Measurements from ENCODE around the gene POU6F1. TPM values are rescaled to one million over a fixed set of nuclear protein-coding genes. Genes with fewer than 3 reads are reported as not detected.
"Not testable (repeated sequence)": the region's sequence is repeated elsewhere in the genome, so short reads cannot be mapped to it uniquely, and the experiment has no call there.

The POU6F1 gene
- total and polyA plus RNA-seq, 9 of the 15 experiments (the other 6 are each of a cell fraction or from before 2014, with no cell fraction given) = 0.14 to 3.3 (median 1.1) TPM

DNA sequence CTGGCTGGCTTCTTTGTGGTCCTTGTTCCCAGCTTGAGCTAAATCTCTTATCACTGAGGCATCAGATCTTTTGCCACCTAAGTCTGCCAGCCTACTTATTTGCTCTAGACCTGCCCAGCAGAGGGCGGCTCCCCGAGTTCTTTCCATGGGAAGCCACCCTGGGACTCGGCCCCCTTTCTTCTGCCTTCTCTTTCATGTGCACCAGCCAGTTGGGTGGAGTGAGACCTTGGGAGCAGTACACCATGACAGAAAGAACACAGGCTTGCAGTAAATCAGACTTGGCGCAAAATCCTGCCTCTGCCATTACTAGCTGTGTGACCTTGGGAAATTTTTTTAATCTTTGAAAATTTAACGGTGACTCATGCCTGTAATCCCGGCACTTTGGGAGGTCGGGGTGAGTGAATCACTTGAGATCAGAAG lies 44.9 kb upstream of the POU6F1 start (continued):
- TF ChIP-seq ATF6 (CRISPR knock-in tag; IDR thresholded peaks at IDR 0.05) = no peak
- TF ChIP-seq E2F6 (IDR thresholded peaks at IDR 0.05; ENCODE audit: borderline replicate concordance in 1 of 2, extremely low read depth in 1 of 2, insufficient read depth in 1 of 2, insufficient read length in 1 of 2, low read depth in 1 of 2, low read length in 1 of 2, poor library complexity in 1 of 2, severe bottlenecking in 1 of 2) = no peak
- no peak for TF ChIP-seq ELF4 (CRISPR knock-in tag; IDR thresholded peaks at IDR 0.05)

- in situ Hi-C loops (cut with MboI); BruUV-seq (replicated peaks); H4K20me1 ChIP-seq (replicated peaks; ENCODE audit: control insufficient read depth, insufficient read depth, low read length); H3K9me1 ChIP-seq (ENCODE audit: control insufficient read depth, insufficient read depth, low read length); H3K27me3 ChIP-seq (ENCODE audit: control insufficient read depth in 2 of 2, insufficient read depth in 2 of 2, low read length in 2 of 2); H3K4me3 ChIP-seq; H3K9ac ChIP-seq (ENCODE audit: insufficient read depth in 1 of 2, low read depth in 2 of 2, low read length in 2 of 2); H3K4me1 ChIP-seq (replicated peaks in 1 of 2; ENCODE audit: control insufficient read depth in 2 of 2, insufficient read depth in 2 of 2, low read length in 2 of 2); H2AFZ ChIP-seq (ENCODE audit: low read depth, low read length); H3K9me3 ChIP-seq (replicated peaks; ENCODE audit: control insufficient read depth, insufficient read depth, low read depth, low read length); H3K79me2 ChIP-seq (ENCODE audit: control insufficient read depth, insufficient read depth, low read length); DNase-seq (ENCODE audit: extremely low read depth in 1 of 4, low spot score in 3 of 4); ATAC-seq; CTCF ChIA-PET (ENCODE audit: low intra/inter-chr PET ratio); H3K27ac ChIP-seq (ENCODE audit: extremely low read depth, low read depth, low read length); intact Hi-C loops (cut with micrococcal nuclease); FAIRE-seq; H3K36me3 ChIP-seq (ENCODE audit: control insufficient read depth, insufficient read depth, low read length); H3K4me2 ChIP-seq (ENCODE audit: insufficient read depth, low read length): not testable (repeated sequence)
- 73% methylated on average over 1 of the region's 1 CpG for WGBS (ENCODE audit: insufficient coverage, low coverage, missing lambda C conversion rate)
- TF ChIP-seq CEBPB (tag; IDR thresholded peaks at IDR 0.05) (peak; percentile 67), CEBPG (CRISPR knock-in tag; IDR thresholded peaks at IDR 0.05) (peak; percentile 57; the same call in 1 of the 2 replicates), CEBPG (tag; conservative IDR thresholded peaks at IDR 0.05 in 1 of 2, IDR thresholded peaks at IDR 0.05 in 1 of 2) (peak in 1 of 2 experiments; percentile 46; a peak in 2 of 4 replicates)
- TF ChIP-seq, protein P1, sequence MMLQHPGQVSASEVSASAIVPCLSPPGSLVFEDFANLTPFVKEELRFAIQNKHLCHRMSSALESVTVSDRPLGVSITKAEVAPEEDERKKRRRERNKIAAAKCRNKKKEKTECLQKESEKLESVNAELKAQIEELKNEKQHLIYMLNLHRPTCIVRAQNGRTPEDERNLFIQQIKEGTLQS (IDR thresholded peaks at IDR 0.05) = peak; percentile 69
- TF ChIP-seq, protein P1 (CRISPR knock-in tag; conservative IDR thresholded peaks at IDR 0.05) = not testable (repeated sequence)
- POLR2A ChIA-PET = interaction anchor here (1.0 kb wide), 1 partner anchor 11 kb away, joined by 4 read pairs; no protein-coding TSS in a partner anchor
These were observed 41.7 kb upstream of the POU6F1 start for GRCh38 chr12:51259600-51259999.

Data from K562 (cell line).